ENCODE results near the gene VSIR.

The VSIR gene

GRCh38 chr10:71806704-71807556, 33.6 kb upstream of the VSIR start:
- DNase-seq, result no peak

- DNase-seq, result no peak
These were observed 32.7 kb upstream of the VSIR start for GRCh38 chr10:71805776-71806703.

GRCh38 chr10:71804077-71804476, 30.8 kb upstream of the VSIR start:
- DNase-seq, result no peak

- no peak for DNase-seq
These were observed 29.6 kb upstream of the VSIR start for GRCh38 chr10:71802715-71803488.

GRCh38 chr10:71802235-71802634, 28.9 kb upstream of the VSIR start:
- no peak for DNase-seq

GRCh38 chr10:71801361-71801760, 28.0 kb upstream of the VSIR start:
- DNase-seq, result no peak

- no peak for DNase-seq
These were observed 26.5 kb upstream of the VSIR start for GRCh38 chr10:71799608-71800453.

GRCh38 chr10:71799112-71799511, 25.8 kb upstream of the VSIR start:
- no peak for DNase-seq

- DNase-seq, result no peak
These were observed 24.9 kb upstream of the VSIR start for GRCh38 chr10:71798308-71798624.

GRCh38 chr10:71797533-71798307, 24.4 kb upstream of the VSIR start:
- no peak for DNase-seq

- no peak for DNase-seq
These were observed 23.6 kb upstream of the VSIR start for GRCh38 chr10:71796749-71797405.

GRCh38 chr10:71795248-71795647, 21.9 kb upstream of the VSIR start:
- DNase-seq, result no peak

GRCh38 chr10:71790749-71791440, 17.6 kb upstream of the VSIR start:
- DNase-seq, result no peak

- DNase-seq, result no peak
These were observed 16.6 kb upstream of the VSIR start for GRCh38 chr10:71789871-71790270.

GRCh38 chr10:71788954-71789353, 15.6 kb upstream of the VSIR start:
- no peak for DNase-seq

GRCh38 chr10:71784679-71785272, 11.5 kb upstream of the VSIR start:
- no peak for DNase-seq

- no peak for DNase-seq
These were observed 10.8 kb upstream of the VSIR start for GRCh38 chr10:71783917-71784678.

GRCh38 chr10:71782917-71783490, 9.7 kb upstream of the VSIR start:
- DNase-seq, result no peak

Measured in NCI-H1436 (cell line).